GM23248 (cell line): ENCODE data around the gene EFNA2. TPM values are rescaled to one million over a fixed set of nuclear protein-coding genes. Genes with fewer than 3 reads are reported as not detected.
A peak's percentile ranks its signal among the peaks of the same experiment; 100 is the strongest.

Experiments
- DNase-seq: peaks from one replicate; pipeline ENCODE4 v3.0.0-alpha.2; 2015
- H2AFZ ChIP-seq: fragments of 200-600 bp; sonication (generic); 2 replicates; pipeline ENCODE4 v1.6.1; 2016; ENCODE audit warnings: antibody characterized with exemption
- H3F3A ChIP-seq: fragments of 200-600 bp; sonication (generic); 2 replicates; pipeline ENCODE4 v1.6.1; 2016; ENCODE audit warnings: mild to moderate bottlenecking, antibody characterized with exemption, mixed run types; ENCODE audit not compliant: insufficient read depth
- H3K27ac ChIP-seq: fragments of 200-600 bp; sonication (generic); 2 replicates; pipeline ENCODE4 v1.5.1; 2016; ENCODE audit warnings: mild to moderate bottlenecking
- H3K27me3 ChIP-seq: fragments of 200-600 bp; sonication (generic); replicated peaks from 2 replicates; pipeline ENCODE4 v1.6.1; 2016; ENCODE audit warnings: mild to moderate bottlenecking; ENCODE audit not compliant: insufficient read depth
- H3K36me3 ChIP-seq: fragments of 200-600 bp; sonication (generic); 2 replicates; pipeline ENCODE4 v1.6.1; 2016; ENCODE audit warnings: low read depth, mild to moderate bottlenecking
- H3K4me1 ChIP-seq: fragments of 200-600 bp; sonication (generic); 2 replicates; pipeline ENCODE4 v1.6.1; 2016; ENCODE audit warnings: mild to moderate bottlenecking; ENCODE audit not compliant: insufficient read depth
- H3K4me2 ChIP-seq: fragments of 200-600 bp; sonication (generic); one replicate; pipeline ENCODE4 v1.6.1; 2016; ENCODE audit warnings: mild to moderate bottlenecking; ENCODE audit not compliant: unreplicated experiment
- H3K4me3 ChIP-seq: fragments of 200-600 bp; sonication (generic); 2 replicates; pipeline ENCODE4 v1.5.1; 2016; ENCODE audit warnings: mild to moderate bottlenecking
- H3K79me2 ChIP-seq: fragments of 200-600 bp; sonication (generic); 2 replicates; pipeline ENCODE4 v1.6.1; 2016; ENCODE audit warnings: mild to moderate bottlenecking; ENCODE audit not compliant: insufficient read depth
- H3K9ac ChIP-seq: fragments of 200-600 bp; sonication (generic); 2 replicates; pipeline ENCODE4 v1.6.1; 2016; ENCODE audit warnings: mild to moderate bottlenecking
- H3K9me2 ChIP-seq: fragments of 200-600 bp; sonication (generic); 2 replicates; pipeline ENCODE4 v1.6.1; 2016; ENCODE audit warnings: mixed run types, mild to moderate bottlenecking, moderate library complexity; ENCODE audit not compliant: insufficient read depth
- H3K9me3 ChIP-seq: fragments of 200-600 bp; sonication (generic); one replicate; pipeline ENCODE4 v1.6.1; 2017; ENCODE audit warnings: low read depth
- H4K20me1 ChIP-seq: fragments of 200-600 bp; sonication (generic); 2 replicates; pipeline ENCODE4 v1.6.0; 2016; ENCODE audit not compliant: insufficient read depth
- EZH2 ChIP-seq: fragments of 200-600 bp; sonication (generic); IDR thresholded peaks from 2 replicates; pipeline ENCODE4 v1.6.1; 2018; ENCODE audit warnings: antibody characterized with exemption, mild to moderate bottlenecking; ENCODE audit not compliant: insufficient read depth, poor library complexity, severe bottlenecking
- EZH2phosphoT487 ChIP-seq: fragments of 200-600 bp; sonication (generic); IDR thresholded peaks from 2 replicates; pipeline ENCODE4 v1.6.1; 2018; ENCODE audit warnings: antibody characterized with exemption, moderate library complexity, mild to moderate bottlenecking, low read depth; ENCODE audit not compliant: insufficient read depth
- WGBS, 2 experiments: methylation state at CpG; one replicate each; pipeline ENCODE4 v1.1.6; 2015 to 2017; ENCODE audit warnings: low lambda C conversion rate in 2 of 2, low coverage in 1 of 2; ENCODE audit errors: missing lambda C conversion rate in 2 of 2; 5-methylcytosine and 5-hydroxymethylcytosine counted together
- in situ Hi-C: fragments of 300-500 bp; cut with MboI; formaldehyde crosslinking; loops from 2 replicates; pipeline ENCODE4 v1.15.0; 2020
- polyA plus RNA-seq: library from polyadenylated mRNA; unstranded; fragments of >200 nt; fragmentation: Nextera tagmentation; extraction: Ambion mirVana; gene quantifications from 2 replicates; pipeline ENCODE4 v1.2.1, GENCODE V29; 2016
- total RNA-seq: library from RNA; depleted of rRNA; stranded (reverse); fragments of >200 nt; shearing (Covaris generic); gene quantifications from 2 replicates; pipeline ENCODE4 v1.2.3, GENCODE V29; 2014

The EFNA2 gene
- total and polyA plus RNA-seq, 2 experiments from 2014 or later, result not detected

DNA sequence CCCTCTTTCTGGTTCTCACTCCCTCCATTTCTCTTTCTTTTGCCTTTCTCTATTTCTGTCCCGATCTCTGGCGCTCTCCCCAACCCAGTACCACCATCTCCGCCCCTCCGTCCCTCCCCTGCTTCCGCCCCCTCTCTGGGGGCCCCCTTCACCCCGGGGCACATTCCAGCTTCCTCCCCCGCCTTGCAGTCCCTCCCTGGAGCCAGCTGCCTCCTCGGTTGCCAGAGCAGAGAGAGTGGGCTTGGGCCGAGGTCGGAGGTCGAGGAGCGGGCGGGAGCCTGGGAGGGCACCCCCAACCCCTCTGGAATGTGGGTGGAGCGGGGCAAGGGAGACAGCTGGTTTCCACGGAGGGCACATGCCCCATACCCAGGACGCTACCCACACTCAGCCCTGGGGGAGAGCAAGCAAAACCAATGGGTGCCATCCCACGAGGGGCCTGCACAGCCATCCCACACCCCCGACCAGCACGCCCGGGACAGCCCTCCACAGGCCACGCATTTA, 23.0 kb upstream of the EFNA2 start:
- H3K9ac ChIP-seq, result peak overlapping the region; percentile 94; the same call in 1 of the 2 replicates
- peaks cover 13% of the 10 kb centered on the region for H3K79me2 ChIP-seq
- H3K9me3 ChIP-seq, result no peaks in the 10 kb centered on the region
- 0 out of 2 replicates have a peak overlapping the region, but pooled peaks have one; percentile 81 for H3K4me3 ChIP-seq
- peaks cover 31% of the 10 kb centered on the region for H3F3A ChIP-seq
- H4K20me1 ChIP-seq, result no peaks in the 10 kb centered on the region
- peaks cover 5% of the 10 kb centered on the region; the same call in 1 of the 2 replicates for H3K36me3 ChIP-seq
- peaks cover 49% of the 10 kb centered on the region for H3K4me1 ChIP-seq
- 72 to 79% methylated on average over 10 to 21 of the region's 21 CpGs for WGBS, 2 experiments
- no peaks in the 10 kb centered on the region for H3K9me2 ChIP-seq
- H2AFZ ChIP-seq, result no peak overlapping the region
- TF ChIP-seq EZH2, result no peak
- no peak for TF ChIP-seq EZH2phosphoT487
- in situ Hi-C loops, result no loop called here
- no peak for DNase-seq
- no peaks in the 10 kb centered on the region for H3K27me3 ChIP-seq
- H3K27ac ChIP-seq, result peak overlapping the region; percentile 98
- H3K4me2 ChIP-seq, result peak overlapping the region; percentile 98

DNA sequence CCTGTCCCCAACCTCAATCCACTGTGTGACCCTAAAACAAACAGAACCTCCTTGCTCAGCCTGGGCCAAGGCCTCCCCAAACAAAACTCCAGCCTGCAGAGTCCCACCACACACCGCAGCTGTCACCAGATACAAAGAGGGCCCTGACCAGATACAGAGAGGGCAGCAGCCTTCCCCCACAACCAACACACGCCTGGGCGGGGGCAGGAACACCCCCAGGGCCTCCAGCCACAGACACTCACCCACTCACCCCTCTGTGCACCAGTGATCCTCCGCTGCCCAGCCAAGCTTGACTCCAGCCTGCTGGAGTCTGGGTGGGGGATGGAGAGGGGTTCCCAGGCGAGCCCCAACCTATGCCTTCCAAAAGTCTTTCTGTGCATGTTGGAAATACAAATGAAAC, 22.5 kb upstream of the EFNA2 start:
- H3F3A ChIP-seq, result peaks cover 26% of the 10 kb centered on the region
- H3K27me3 ChIP-seq, result no peaks in the 10 kb centered on the region
- no peak overlapping the region for H3K4me3 ChIP-seq
- TF ChIP-seq EZH2phosphoT487 (no peak), EZH2 (no peak)
- H3K9me2 ChIP-seq, result no peaks in the 10 kb centered on the region
- H3K4me2 ChIP-seq, result no peak overlapping the region
- DNase-seq, result no peak
- H3K9ac ChIP-seq, result no peak overlapping the region
- no peak overlapping the region for H2AFZ ChIP-seq
- H3K27ac ChIP-seq, result no peak overlapping the region
- no peaks in the 10 kb centered on the region for H3K9me3 ChIP-seq
- H3K79me2 ChIP-seq, result peaks cover 13% of the 10 kb centered on the region
- 81% methylated on average over 5 of the region's 5 CpGs for WGBS, 2 experiments
- H3K36me3 ChIP-seq, result no peaks in the 10 kb centered on the region; the same call in 1 of the 2 replicates
- H3K4me1 ChIP-seq, result peaks cover 46% of the 10 kb centered on the region
- no peaks in the 10 kb centered on the region for H4K20me1 ChIP-seq
- in situ Hi-C loops, result no loop called here

DNA sequence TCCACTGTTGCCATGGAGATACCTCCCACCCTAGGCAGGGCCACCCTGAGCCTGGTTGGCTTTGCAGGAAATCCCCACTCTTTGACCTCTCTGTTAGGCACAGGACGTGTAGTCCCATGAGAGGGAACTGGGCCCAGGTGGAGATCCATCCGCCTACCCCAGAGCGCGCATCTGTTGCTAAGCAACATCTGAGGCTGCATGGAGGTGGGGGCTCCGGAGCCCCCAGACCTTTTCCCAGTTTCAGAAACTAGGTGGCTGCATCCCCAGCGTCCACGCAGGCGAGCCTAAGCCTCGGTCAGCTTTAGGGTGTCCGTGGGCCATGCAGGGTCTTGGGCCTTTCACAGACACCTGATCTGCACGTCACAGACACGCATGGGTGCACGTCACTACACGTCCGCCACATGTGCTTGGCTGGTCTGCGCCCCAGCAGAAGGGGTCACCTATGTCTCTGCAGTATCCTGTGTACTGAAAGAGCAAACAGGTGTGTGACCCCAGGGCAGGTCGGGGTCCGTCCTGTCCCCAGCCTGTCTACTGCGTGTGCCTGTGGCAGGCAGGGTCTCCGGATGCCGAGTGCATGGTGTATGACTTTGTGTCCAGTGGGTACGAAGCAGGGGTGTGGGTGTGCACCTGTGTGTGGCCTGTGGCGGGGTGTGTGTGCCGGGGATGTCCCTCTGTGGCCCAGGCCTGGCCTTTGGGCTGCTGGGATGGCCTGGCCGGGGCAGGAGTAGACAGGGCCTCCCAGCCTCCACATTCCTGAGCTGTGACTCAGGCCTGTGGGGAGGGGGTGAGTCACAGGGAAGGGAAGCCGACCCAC, 20.7 kb upstream of the EFNA2 start:
- in situ Hi-C loops, result no loop called here
- H4K20me1 ChIP-seq, result no peaks in the 10 kb centered on the region
- peak; percentile 95 for DNase-seq
- no peaks in the 10 kb centered on the region for H3K27me3 ChIP-seq
- H3F3A ChIP-seq, result peaks cover 11% of the 10 kb centered on the region
- peaks cover 17% of the 10 kb centered on the region for H3K79me2 ChIP-seq
- H3K9me3 ChIP-seq, result no peaks in the 10 kb centered on the region
- TF ChIP-seq EZH2phosphoT487, result no peak
- no peak for TF ChIP-seq EZH2
- 55 to 60% methylated on average over 26 of the region's 26 CpGs for WGBS, 2 experiments
- no peak overlapping the region for H2AFZ ChIP-seq
- peak overlapping the region; percentile 97 for H3K27ac ChIP-seq
- peaks cover 40% of the 10 kb centered on the region for H3K4me1 ChIP-seq
- no peak overlapping the region for H3K4me3 ChIP-seq
- H3K9me2 ChIP-seq, result no peaks in the 10 kb centered on the region
- peak overlapping the region; percentile 90 for H3K9ac ChIP-seq
- no peak overlapping the region for H3K4me2 ChIP-seq
- no peaks in the 10 kb centered on the region for H3K36me3 ChIP-seq

DNA sequence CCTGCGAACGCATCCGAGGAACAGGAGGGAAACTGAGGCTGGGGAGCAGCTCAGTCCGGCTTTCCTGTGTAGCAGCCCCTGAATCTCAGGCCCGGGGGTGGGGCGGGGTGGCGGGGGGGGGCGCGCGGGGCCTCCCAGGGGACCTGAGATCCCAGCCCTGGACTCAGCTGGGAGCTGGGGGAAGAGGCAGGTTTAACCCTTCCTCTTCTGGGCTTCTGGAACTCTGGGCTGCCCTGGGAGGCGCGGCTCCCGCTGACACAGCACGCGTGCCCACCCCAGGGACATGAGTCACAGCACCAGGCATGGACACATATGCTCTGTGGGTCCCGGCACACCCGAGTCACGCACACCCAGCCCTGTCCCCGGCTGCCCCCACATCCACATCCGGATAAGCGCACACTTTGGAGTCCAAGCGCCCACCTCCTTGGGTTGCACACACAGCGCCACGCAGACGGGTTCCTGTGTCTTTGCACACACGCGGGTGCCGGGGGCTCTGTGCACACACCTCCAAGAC, 20.0 kb upstream of the EFNA2 start:
- peaks cover under 1% of the 10 kb centered on the region; the same call in 1 of the 2 replicates for H3K36me3 ChIP-seq
- H3K27me3 ChIP-seq, result no peaks in the 10 kb centered on the region
- H4K20me1 ChIP-seq, result no peaks in the 10 kb centered on the region
- peak overlapping the region; percentile 97 for H3K27ac ChIP-seq
- H3K9me2 ChIP-seq, result no peaks in the 10 kb centered on the region
- H3K9me3 ChIP-seq, result no peaks in the 10 kb centered on the region
- H2AFZ ChIP-seq, result no peak overlapping the region
- peak overlapping the region; percentile 90 for H3K9ac ChIP-seq
- peaks cover 40% of the 10 kb centered on the region for H3K4me1 ChIP-seq
- in situ Hi-C loops, result no loop called here
- peak overlapping the region; percentile 87 for H3K4me2 ChIP-seq
- H3F3A ChIP-seq, result peaks cover 18% of the 10 kb centered on the region
- peaks cover 24% of the 10 kb centered on the region for H3K79me2 ChIP-seq
- WGBS, 2 experiments, result 0 to 1% methylated on average over 20 to 28 of the region's 28 CpGs
- DNase-seq, result peak; percentile 97
- TF ChIP-seq EZH2phosphoT487, result no peak
- no peak for TF ChIP-seq EZH2
- H3K4me3 ChIP-seq, result peak overlapping the region; percentile 76
